ENCODE results near the gene PPP1R16B. TPM values are rescaled to one million over a fixed set of nuclear protein-coding genes. Genes with fewer than 3 reads are reported as not detected.

PPP1R16B gene
- total and polyA plus RNA-seq, 2 of the 8 experiments (the other 6 are each of a cell fraction or from before 2014, with no cell fraction given) = 2.6 to 8.9 TPM

DNA sequence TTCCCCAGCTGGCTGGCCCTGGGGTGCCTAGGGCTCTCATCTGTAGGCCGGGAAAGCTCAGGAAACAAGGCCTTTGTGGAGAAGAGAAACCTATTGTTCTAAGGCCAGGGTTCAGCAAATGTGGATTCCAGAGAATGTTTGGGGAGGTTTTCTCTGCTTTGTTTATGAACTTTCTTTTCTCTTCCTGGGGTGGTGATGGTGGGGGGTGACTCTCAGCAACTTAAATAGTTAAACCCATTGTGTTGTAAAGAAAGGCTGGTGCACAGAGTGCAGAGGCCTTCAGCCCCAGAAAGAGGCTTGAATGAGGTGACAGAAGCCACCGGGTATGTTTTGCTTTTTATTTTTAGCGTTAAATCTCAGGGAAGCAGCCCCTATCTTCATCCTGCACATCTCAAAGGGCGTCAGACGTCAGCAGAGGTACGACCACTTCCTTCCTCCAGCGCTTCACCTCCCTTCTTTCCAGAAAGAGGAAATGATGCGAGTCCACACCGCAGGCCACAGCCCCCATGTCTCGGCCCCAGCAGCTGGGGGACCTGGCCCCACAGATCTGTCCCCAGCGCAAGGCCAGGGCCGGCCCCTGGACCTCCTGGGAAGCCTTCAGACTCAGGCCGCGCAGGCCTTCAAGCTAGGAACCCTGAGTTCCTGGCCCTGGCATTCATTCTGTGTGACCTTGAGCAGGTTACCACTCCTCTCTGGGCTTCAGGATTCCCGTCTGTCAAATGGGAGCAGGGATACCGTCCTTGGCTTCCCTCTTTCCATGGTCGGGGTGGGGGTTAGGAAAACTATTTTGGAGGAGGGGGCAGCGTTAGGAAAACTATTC is 605 bp upstream of the PPP1R16B start (continued):
- TF ChIP-seq HDAC6 (IDR thresholded peaks at IDR 0.05; ENCODE audit: low read depth, low read length) (no peak), GTF2F1 (IDR thresholded peaks at IDR 0.05; ENCODE audit: borderline replicate concordance, low read depth, low read length) (no peak), NANOG (IDR thresholded peaks at IDR 0.05; ENCODE audit: insufficient read depth, low read depth, low read length, poor library complexity, severe bottlenecking) (no peak), RBBP5 (IDR thresholded peaks at IDR 0.05; ENCODE audit: borderline replicate concordance, low read depth, low read length) (no peak), POLR2A (IDR thresholded peaks at IDR 0.05; ENCODE audit: control extremely low read depth in 1 of 2, low read depth in 2 of 2, low read length in 2 of 2) (no peak; a peak in 1 of 3 replicates), YY1 (IDR thresholded peaks at IDR 0.05; ENCODE audit: low read depth, low read length) (no peak), CREB1 (IDR thresholded peaks at IDR 0.05) (0 out of 2 replicates have a peak, but pooled peaks have one; percentile 16), CEBPB (IDR thresholded peaks at IDR 0.05; ENCODE audit: low read depth, low read length) (no peak), BACH1 (IDR thresholded peaks at IDR 0.05; ENCODE audit: low read length) (no peak), KDM5A (IDR thresholded peaks at IDR 0.05; ENCODE audit: low read length) (no peak), CHD1 (IDR thresholded peaks at IDR 0.05; ENCODE audit: low read depth, low read length) (no peak), BCL11A (IDR thresholded peaks at IDR 0.05; ENCODE audit: low read depth in 2 of 2, low read length in 2 of 2) (no peak), SRF (IDR thresholded peaks at IDR 0.05; ENCODE audit: low read depth, low read length) (no peak), KDM4A (IDR thresholded peaks at IDR 0.05; ENCODE audit: low read depth, low read length, severe bottlenecking) (peak; percentile 9), KDM1A (IDR thresholded peaks at IDR 0.05; ENCODE audit: borderline replicate concordance, low read length) (peak; percentile 94), HDAC2 (IDR thresholded peaks at IDR 0.05; ENCODE audit: borderline replicate concordance in 1 of 2, low read depth in 2 of 2, low read length in 2 of 2) (no peak; a peak in 1 of 4 replicates), CTBP2 (IDR thresholded peaks at IDR 0.05; ENCODE audit: borderline replicate concordance, insufficient read depth, insufficient read length, low read length) (no peak), SP1 (IDR thresholded peaks at IDR 0.05; ENCODE audit: low read depth, low read length) (peak; percentile 72; the same call in 1 of the 2 replicates), SUZ12 (IDR thresholded peaks at IDR 0.05; ENCODE audit: low read length) (no peak), JUN (IDR thresholded peaks at IDR 0.05; ENCODE audit: low read depth, low read length) (no peak)
